ENCODE measurements around the gene ARHGEF39.

GRCh38 chr9:35682051-35682450 is 17.1 kb upstream of the ARHGEF39 start:
- TF ChIP-seq CTCF (IDR thresholded peaks at IDR 0.05 in 2 of 3, conservative IDR thresholded peaks at IDR 0.05 in 1 of 3; ENCODE audit: control insufficient read depth in 2 of 3, extremely low read depth in 1 of 3, insufficient read depth in 1 of 3, low read depth in 3 of 3, low read length in 3 of 3) (no peak), TAF1 (IDR thresholded peaks at IDR 0.05; ENCODE audit: borderline replicate concordance, low read depth, low read length) (no peak), SIN3A (IDR thresholded peaks at IDR 0.05; ENCODE audit: low read depth, low read length) (no peak), ZNF274 (IDR thresholded peaks at IDR 0.05; ENCODE audit: insufficient read depth, insufficient read length) (no peak), EZH2 (IDR thresholded peaks at IDR 0.05; ENCODE audit: borderline replicate concordance, control insufficient read depth, low read depth, low read length) (no peak)
